H1 (cell line): ENCODE results near the gene RBM15B. TPM values are rescaled to one million over a fixed set of nuclear protein-coding genes. Genes with fewer than 3 reads are reported as not detected.

ENCODE experiments used
- CTCF ChIA-PET: fragments of 300-600 bp; sonication (Branson Sonifier 250); formaldehyde crosslinking; loops from one replicate; lab custom pipeline; 2021; ENCODE audit not compliant: partially characterized antibody; lab: Charles Lee
- POLR2A ChIA-PET: fragments of 300-600 bp; sonication (Branson Sonifier 250); formaldehyde crosslinking; loops from one replicate; lab custom pipeline; 2021; ENCODE audit warnings: inconsistent platforms; ENCODE audit not compliant: partially characterized antibody; lab: Charles Lee
- DNase-seq, 2 experiments: peaks; one replicate each; pipeline versions ENCODE4 v3.0.0 to v3.0.0-alpha.2; 2010 to 2022; ENCODE audit warnings: low spot score in 2 of 2, low read depth in 1 of 2, mixed read lengths in 1 of 2
- FAIRE-seq: peaks from 2 replicates; lab custom pipeline; 2011; peaks lifted over from hg19 to GRCh38; lab: Jason Lieb, UNC
- H2AFZ ChIP-seq: 2 replicates; pipeline ENCODE4 v1.8.1; 2012; ENCODE audit warnings: low read length, inconsistent platforms
- H2AK5ac ChIP-seq: 2 replicates; pipeline ENCODE4 v1.6.1; 2013; ENCODE audit warnings: low read depth, low read length
- H2BK120ac ChIP-seq: replicated peaks from 2 replicates; pipeline ENCODE3; 2013; ENCODE audit warnings: low read depth, low read length, inconsistent platforms
- H2BK12ac ChIP-seq: 2 replicates; pipeline ENCODE4 v1.6.1; 2013; ENCODE audit warnings: low read depth, low read length
- H2BK15ac ChIP-seq: 2 replicates; pipeline ENCODE4 v1.6.1; 2013; ENCODE audit warnings: low read length
- H2BK20ac ChIP-seq: 2 replicates; pipeline ENCODE4 v1.6.1; 2013; ENCODE audit warnings: low read length
- H2BK5ac ChIP-seq: 2 replicates; pipeline ENCODE4 v1.6.1; 2013; ENCODE audit warnings: low read depth, low read length
- H3K14ac ChIP-seq: 2 replicates; pipeline ENCODE4 v1.6.1; 2013; ENCODE audit warnings: inconsistent platforms; ENCODE audit not compliant: insufficient read length
- H3K18ac ChIP-seq: 2 replicates; pipeline ENCODE4 v1.6.1; 2013; ENCODE audit warnings: low read length; ENCODE audit errors: extremely low read depth
- H3K23ac ChIP-seq: 2 replicates; pipeline ENCODE4 v1.6.1; 2013; ENCODE audit warnings: inconsistent platforms; ENCODE audit not compliant: insufficient read length
- H3K23me2 ChIP-seq: 2 replicates; pipeline ENCODE4 v1.6.1; 2013; ENCODE audit warnings: low read depth, low read length
- H3K27ac ChIP-seq: 2 replicates; pipeline ENCODE4 v1.6.1; 2011; ENCODE audit warnings: low read depth, low read length, inconsistent platforms
- H3K27me3 ChIP-seq, 4 experiments: replicated peaks in 1 of 4; 1 replicate in 1 of 4; 2 replicates in 3 of 4; pipeline versions ENCODE4 v1.6.1 to v1.8.1; 2011 to 2013; ENCODE audit warnings: low read length in 3 of 4, mild to moderate bottlenecking in 3 of 4, inconsistent platforms in 2 of 4, mixed read lengths in 2 of 4, moderate library complexity in 1 of 4; ENCODE audit not compliant: control insufficient read depth in 3 of 4, insufficient read depth in 3 of 4; ENCODE audit errors: extremely low read depth in 1 of 4
- H3K36me3 ChIP-seq, 4 experiments: 2 replicates each; pipeline versions ENCODE4 v1.6.1 to v1.8.1; 2011 to 2013; ENCODE audit warnings: mild to moderate bottlenecking in 4 of 4, low read length in 3 of 4, moderate library complexity in 2 of 4, control low read depth in 1 of 4, inconsistent platforms in 1 of 4; ENCODE audit not compliant: insufficient read depth in 4 of 4, control insufficient read depth in 2 of 4
- H3K4ac ChIP-seq: replicated peaks from 2 replicates; pipeline ENCODE3; 2013; ENCODE audit warnings: low read length, low read depth, mixed read lengths, inconsistent platforms; ENCODE audit not compliant: insufficient read length
- H3K4me1 ChIP-seq, 4 experiments: replicated peaks in 1 of 4; 1 replicate in 1 of 4; 2 replicates in 3 of 4; pipeline versions ENCODE4 v1.6.1 to v1.8.1; 2011 to 2013; ENCODE audit warnings: low read length in 3 of 4, inconsistent platforms in 2 of 4, mixed read lengths in 1 of 4; ENCODE audit not compliant: insufficient read depth in 4 of 4, control insufficient read depth in 3 of 4
- H3K4me2 ChIP-seq, 2 experiments: 2 replicates each; pipeline versions ENCODE4 v1.6.1 to v1.8.1; 2011 to 2013; ENCODE audit warnings: low read depth in 2 of 2, low read length in 2 of 2, control low read depth in 1 of 2, inconsistent platforms in 1 of 2, mild to moderate bottlenecking in 1 of 2; ENCODE audit not compliant: insufficient read depth in 1 of 2
- H3K4me3 ChIP-seq, 4 experiments: fragments of 200-600, 300-600 bp in 1 of 4; sonication (generic), shearing (Covaris generic), sonication (Bioruptor Twin) in 1 of 4; 2 replicates each; pipeline versions ENCODE4 v1.5.1 to v1.8.1; 2011 to 2016; ENCODE audit warnings: low read length in 4 of 4, low read depth in 3 of 4, control low read depth in 2 of 4, inconsistent platforms in 2 of 4, mild to moderate bottlenecking in 2 of 4, mixed read lengths in 1 of 4, moderate library complexity in 1 of 4; ENCODE audit not compliant: insufficient read depth in 2 of 4; ENCODE audit errors: extremely low read depth in 1 of 4
- H3K56ac ChIP-seq: replicated peaks from 2 replicates; pipeline ENCODE3; 2013; ENCODE audit warnings: low read depth, mild to moderate bottlenecking, mixed read lengths, low read length, inconsistent platforms; ENCODE audit not compliant: insufficient read length
- H3K79me1 ChIP-seq: 2 replicates; pipeline ENCODE4 v1.6.1; 2013; ENCODE audit warnings: low read depth, low read length, control low read depth
- H3K79me2 ChIP-seq, 2 experiments: 2 replicates each; pipeline versions ENCODE4 v1.6.1 to v1.8.1; 2012 to 2013; ENCODE audit warnings: low read length in 2 of 2, mild to moderate bottlenecking in 2 of 2, inconsistent platforms in 1 of 2; ENCODE audit not compliant: insufficient read depth in 2 of 2, control insufficient read depth in 1 of 2
- H3K9ac ChIP-seq, 4 experiments: replicated peaks in 1 of 4; 1 replicate in 1 of 4; 2 replicates in 3 of 4; pipeline versions ENCODE4 v1.6.1 to v1.8.1; 2011 to 2013; ENCODE audit warnings: low read depth in 3 of 4, low read length in 3 of 4, control low read depth in 2 of 4, mild to moderate bottlenecking in 2 of 4, moderate library complexity in 2 of 4, inconsistent platforms in 1 of 4; ENCODE audit errors: extremely low read depth in 1 of 4
- H3K9me3 ChIP-seq, 2 experiments: 2 replicates each; pipeline versions ENCODE4 v1.6.1 to v1.8.1; 2012 to 2013; ENCODE audit warnings: mild to moderate bottlenecking in 2 of 2, moderate library complexity in 2 of 2, control low read depth in 1 of 2, inconsistent platforms in 1 of 2, low read depth in 1 of 2, low read length in 1 of 2, mixed read lengths in 1 of 2; ENCODE audit not compliant: insufficient read depth in 2 of 2
- H4K20me1 ChIP-seq, 2 experiments: replicated peaks in 1 of 2; 2 replicates each; pipeline versions ENCODE3 to v1.8.1; 2011 to 2013; ENCODE audit warnings: inconsistent platforms in 2 of 2, low read length in 2 of 2, mild to moderate bottlenecking in 1 of 2; ENCODE audit not compliant: insufficient read depth in 2 of 2, control insufficient read depth in 1 of 2
- H4K5ac ChIP-seq: 2 replicates; pipeline ENCODE4 v1.6.1; 2013; ENCODE audit warnings: low read length, low read depth, mixed read lengths, inconsistent platforms; ENCODE audit not compliant: insufficient read length
- H4K8ac ChIP-seq: 2 replicates; pipeline ENCODE4 v1.8.0; 2013; ENCODE audit warnings: mild to moderate bottlenecking, moderate library complexity, low read length, inconsistent platforms; ENCODE audit not compliant: insufficient read depth; ENCODE audit errors: extremely low read depth
- H4K91ac ChIP-seq: replicated peaks from 2 replicates; pipeline ENCODE3; 2013; ENCODE audit warnings: low read length, mixed read lengths, inconsistent platforms; ENCODE audit not compliant: insufficient read length
- FOSL1 ChIP-seq: IDR thresholded peaks from 2 replicates; pipeline ENCODE4 v1.6.1; 2011; ENCODE audit warnings: mild to moderate bottlenecking, low read depth, low read length, moderate library complexity; ENCODE audit not compliant: insufficient read depth
- GABPA ChIP-seq: IDR thresholded peaks from 2 replicates; pipeline ENCODE4 v1.6.1; 2011; ENCODE audit warnings: mild to moderate bottlenecking, low read length, moderate library complexity, borderline replicate concordance; ENCODE audit not compliant: insufficient read depth
- JUN ChIP-seq: IDR thresholded peaks from 2 replicates; pipeline ENCODE4 v1.6.1; 2011; ENCODE audit warnings: low read depth, mild to moderate bottlenecking, improper control_type of control experiment, low read length
- MAFK ChIP-seq: IDR thresholded peaks from 2 replicates; pipeline ENCODE4 v1.6.1; 2012; ENCODE audit warnings: low read depth, mild to moderate bottlenecking, improper control_type of control experiment, low read length
- MAX ChIP-seq: IDR thresholded peaks from 2 replicates; pipeline ENCODE4 v1.6.1; 2012; ENCODE audit warnings: inconsistent platforms
- NANOG ChIP-seq: IDR thresholded peaks from 2 replicates; pipeline ENCODE4 v1.6.1; 2011; ENCODE audit warnings: low read length, low read depth, mild to moderate bottlenecking, inconsistent platforms; ENCODE audit not compliant: insufficient read depth, poor library complexity, severe bottlenecking
- PHF8 ChIP-seq: fragments of 200-600 bp; sonication (generic); conservative IDR thresholded peaks from 2 replicates; pipeline ENCODE4 v1.7.1; 2012; ENCODE audit warnings: low read depth, mild to moderate bottlenecking, inconsistent platforms, low read length, moderate library complexity
- POLR2A ChIP-seq, 2 experiments: IDR thresholded peaks; 1 replicate in 1 of 2; 2 replicates in 1 of 2; pipeline ENCODE4 v1.6.1; 2011; ENCODE audit warnings: low read depth in 2 of 2, low read length in 2 of 2, mild to moderate bottlenecking in 2 of 2; ENCODE audit errors: control extremely low read depth in 1 of 2
- RAD21 ChIP-seq, 2 experiments: IDR thresholded peaks in 1 of 2; conservative IDR thresholded peaks in 1 of 2; 2 replicates each; pipeline ENCODE4 v1.6.1; 2011; ENCODE audit warnings: low read depth in 2 of 2, low read length in 2 of 2, improper control_type of control experiment in 1 of 2, inconsistent platforms in 1 of 2, mild to moderate bottlenecking in 1 of 2, moderate library complexity in 1 of 2
- RBBP5 ChIP-seq: IDR thresholded peaks from 2 replicates; pipeline ENCODE4 v1.7.1; 2012; ENCODE audit warnings: low read depth, mild to moderate bottlenecking, inconsistent platforms, low read length, moderate library complexity, borderline replicate concordance
- TBP ChIP-seq: IDR thresholded peaks from 2 replicates; pipeline ENCODE4 v1.6.1; 2011; ENCODE audit warnings: low read depth, low read length, improper control_type of control experiment
- USF2 ChIP-seq: IDR thresholded peaks from 2 replicates; pipeline ENCODE4 v1.6.1; 2011; ENCODE audit warnings: low read length, improper control_type of control experiment
- WGBS, 2 experiments: shearing (Covaris generic) in 1 of 2; methylation state at CpG; one replicate each; pipeline versions ENCODE4 v1.1.6 to v1.1.7; 2013 to 2015; ENCODE audit warnings: low lambda C conversion rate in 2 of 2, mixed read lengths in 2 of 2, inconsistent platforms in 1 of 2, low coverage in 1 of 2, missing lambda C conversion rate in 1 of 2; ENCODE audit not compliant: insufficient replicate concordance in 2 of 2, insufficient coverage in 1 of 2, insufficient read length in 1 of 2; ENCODE audit errors: extremely low coverage in 1 of 2, missing lambda C conversion rate in 1 of 2; 5-methylcytosine and 5-hydroxymethylcytosine counted together
- polyA plus RNA-seq, 7 experiments: library from polyadenylated mRNA; depleted of rRNA in 3 of 7; stranded (reverse) in 5 of 7; unstranded in 2 of 7; fragments of >200 nt in 5 of 7; fragments of 200-250 nt in 2 of 7; gene quantifications; 1 replicate in 5 of 7; 2 replicates in 1 of 7; 4 replicates in 1 of 7; pipeline versions ENCODE4 v1.2.1 to v1.2.3, GENCODE V29; 2011 to 2013; ENCODE audit warnings: missing spikeins in 2 of 7, mixed read lengths in 2 of 7
- total RNA-seq: library from RNA; stranded (reverse); fragmentation: NEBNext Ultra II Directional; extraction: Animal tissue kit (Norgen Biotek cat#: 25700); gene quantifications from 2 replicates; pipeline ENCODE4 v1.2.1, GENCODE V29; 2021

Gene RBM15B
- total and polyA plus RNA-seq, 2 of the 8 experiments (the other 6 are each of a cell fraction or from before 2014, with no cell fraction given), result 22.2 to 59.1 TPM

- Histone ChIP-seq H2BK12ac (no peak overlapping the region), H3K4me3 (no peak overlapping the region), H4K5ac (no peak overlapping the region), H3K36me3 (peaks cover 27 to 69% (median 38%) of the 10 kb centered on the region in 4 experiments), H3K9ac (no peak overlapping the region), H2AK5ac (no peak overlapping the region), H3K27ac (no peak overlapping the region; the same call in 1 of the 2 replicates), H3K23ac (no peak overlapping the region), H4K20me1 (peaks cover 30 to 33% of the 10 kb centered on the region in 2 experiments), H2BK120ac (no peak overlapping the region), H3K56ac (no peak overlapping the region), H3K79me1 (peaks cover 14% of the 10 kb centered on the region), H3K79me2 (peaks cover 15 to 35% of the 10 kb centered on the region in 2 experiments), H3K4me1 (peaks cover 0 to 13% (median 7%) of the 10 kb centered on the region in 4 experiments; a peak in 5 of 7 replicates), H2BK20ac (no peak overlapping the region), H3K27me3 (no peaks in the 10 kb centered on the region), H3K18ac (no peak overlapping the region), H4K8ac (no peak overlapping the region), H4K91ac (no peak overlapping the region), H3K14ac (no peak overlapping the region), H3K4me2 (no peak overlapping the region), H2BK15ac (no peak overlapping the region), H3K4ac (no peak overlapping the region), H3K23me2 (peaks cover under 1% of the 10 kb centered on the region; the same call in 1 of the 2 replicates), H2AFZ (no peak overlapping the region), H2BK5ac (no peak overlapping the region), H3K9me3 (no peaks in the 10 kb centered on the region; a peak in 1 of 4 replicates)
- FAIRE-seq (no peak), DNase-seq (no peak)
- TF ChIP-seq MAX (no peak), POLR2A (IDR thresholded peaks at IDR 0.05; ENCODE audit: control extremely low read depth in 1 of 2, low read depth in 2 of 2, low read length in 2 of 2) (no peak), RAD21 (IDR thresholded peaks at IDR 0.05 in 1 of 2, conservative IDR thresholded peaks at IDR 0.05 in 1 of 2; ENCODE audit: low read depth in 2 of 2, low read length in 2 of 2) (no peak), NANOG (no peak), PHF8 (no peak), JUN (no peak), FOSL1 (no peak), RBBP5 (no peak), MAFK (no peak), GABPA (no peak), USF2 (no peak), TBP (no peak)
- WGBS, 2 experiments, result 79% methylated on average over 5 of the region's 5 CpGs; no CpG with 5 or more reads in 1 of the 2 experiments
- CTCF ChIA-PET, result interaction anchor here (0.6 to 1.3 kb wide), 2 partner anchors 38 to 614 kb away, joined by 3 to 5 read pairs; no protein-coding TSS in a partner anchor
- POLR2A ChIA-PET, result interaction anchor here (1.3 to 3.9 kb wide), 2 partner anchors 12 to 284 kb away, joined by 5 to 23 read pairs; partner anchors contain the start of gene MANF
These were observed 6.3 kb downstream of the RBM15B start for GRCh38 chr3:51397392-51397791.
